DND-41 (cell line): Measurements from ENCODE around the gene OR5AU1.

Source experiments
- CTCF ChIP-seq: IDR thresholded peaks from 2 replicates; pipeline ENCODE4 v1.5.1; 2012; ENCODE audit warnings: borderline replicate concordance, low read length, moderate library complexity, mild to moderate bottlenecking; ENCODE audit not compliant: poor library complexity, severe bottlenecking; ENCODE audit errors: extremely low read depth
- EZH2 ChIP-seq: IDR thresholded peaks from 3 replicates; pipeline ENCODE4 v1.6.1; 2012; ENCODE audit warnings: borderline replicate concordance, low read depth, mild to moderate bottlenecking, moderate library complexity, low read length, inconsistent platforms; ENCODE audit not compliant: severe bottlenecking

GRCh38 chr14:21121122-21121521 lies 34.7 kb downstream of the OR5AU1 start:
- TF ChIP-seq EZH2 = no peak
- TF ChIP-seq CTCF = no peak
